SH-SY5Y (cell line): ENCODE data around the gene CUEDC2.

ENCODE experiments used
- GATA2 ChIP-seq: IDR thresholded peaks from 2 replicates; pipeline ENCODE4 v1.6.1; 2011; ENCODE audit warnings: mild to moderate bottlenecking, low read depth, low read length
- GATA3 ChIP-seq: IDR thresholded peaks from 2 replicates; pipeline ENCODE4 v1.6.1; 2011; ENCODE audit warnings: low read depth, mild to moderate bottlenecking, low read length, moderate library complexity

GRCh38 chr10:102416695-102417094, 15.7 kb downstream of the CUEDC2 start:
- TF ChIP-seq GATA2 (no peak), GATA3 (no peak)
